ENCODE results near the gene CD59.
"Not testable (repeated sequence)": the region's sequence is repeated elsewhere in the genome, so short reads cannot be mapped to it uniquely, and the experiment has no call there.

CD59 gene

DNA sequence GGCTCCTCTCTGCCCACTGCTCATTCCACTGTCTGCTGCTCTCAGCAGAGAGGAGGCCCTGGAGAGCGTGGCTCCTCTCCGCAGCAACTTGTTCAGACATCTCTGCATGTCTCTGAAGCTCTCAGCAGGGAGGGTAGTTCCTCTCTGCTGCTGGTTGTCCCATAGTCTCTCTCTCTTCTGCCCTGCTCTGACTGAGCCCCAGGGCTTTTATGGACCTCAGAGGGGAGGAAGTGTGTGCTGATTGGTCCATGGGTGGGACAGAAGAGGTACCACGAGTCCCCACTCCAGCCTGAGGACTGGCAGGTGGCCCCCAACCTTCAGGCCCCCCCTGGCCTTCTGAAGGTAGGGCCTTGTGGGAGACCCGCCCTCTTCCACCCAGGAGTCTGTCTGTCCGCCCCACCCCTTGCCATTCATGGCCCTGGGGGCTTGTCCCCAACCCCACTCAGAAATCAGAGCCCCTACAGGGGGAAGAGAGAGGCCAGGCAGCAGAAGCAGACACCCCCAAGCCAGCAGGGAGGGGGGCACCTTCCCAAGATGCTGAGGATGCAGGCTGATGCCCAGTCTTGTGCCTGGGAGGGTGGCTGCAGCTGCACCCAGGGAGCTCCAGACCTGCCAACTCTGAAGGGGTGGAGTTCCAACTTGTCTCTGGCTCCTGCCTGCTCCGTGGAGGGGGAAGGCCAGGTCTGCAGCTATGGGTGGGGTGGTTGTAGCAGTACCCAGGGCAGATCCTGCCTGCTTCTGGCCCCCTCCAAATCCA, 70.7 kb downstream of the CD59 start:
- no peak for DNase-seq (ENCODE audit: low read depth)

DNA sequence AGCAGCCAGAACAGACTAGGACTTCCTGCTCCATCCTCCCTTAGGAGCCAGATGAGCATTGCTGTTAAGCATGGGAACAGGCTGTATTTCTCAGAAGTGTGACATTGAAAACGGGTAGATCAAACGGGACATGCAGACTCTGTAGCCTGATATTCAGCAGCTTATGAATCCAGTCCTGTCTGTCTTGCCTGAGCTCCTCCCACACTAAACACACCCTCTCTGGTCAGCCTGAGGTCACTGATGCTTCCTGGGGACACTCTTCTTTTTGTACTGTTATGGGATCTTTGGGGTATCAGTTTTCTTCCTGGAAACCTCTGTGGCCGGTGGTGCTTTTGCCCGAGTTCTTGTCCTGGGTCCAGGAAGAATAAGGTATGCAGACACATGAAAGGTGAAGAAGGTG, 71.4 kb downstream of the CD59 start:
- no peak for DNase-seq (ENCODE audit: low read depth)

DNA sequence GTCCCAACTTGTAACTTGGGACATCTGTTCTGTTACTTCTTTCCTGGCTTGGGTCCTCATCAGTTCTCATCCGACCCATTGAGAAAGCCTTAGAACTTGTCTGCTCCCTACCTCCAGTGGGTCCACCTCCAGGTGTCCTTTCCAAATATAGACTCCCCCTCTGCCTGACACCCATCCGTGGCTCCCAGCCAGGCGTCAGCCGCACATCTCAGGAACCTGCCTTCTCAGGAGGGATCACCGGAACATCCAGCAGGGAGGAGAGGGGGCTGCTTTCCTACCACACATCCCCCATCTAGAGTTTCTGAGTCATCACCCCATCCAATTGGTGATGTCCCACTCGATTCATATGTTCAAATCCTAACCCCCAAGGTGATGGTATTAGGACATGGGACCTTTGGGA, 72.1 kb downstream of the CD59 start:
- DNase-seq (ENCODE audit: low read depth) = no peak

DNA sequence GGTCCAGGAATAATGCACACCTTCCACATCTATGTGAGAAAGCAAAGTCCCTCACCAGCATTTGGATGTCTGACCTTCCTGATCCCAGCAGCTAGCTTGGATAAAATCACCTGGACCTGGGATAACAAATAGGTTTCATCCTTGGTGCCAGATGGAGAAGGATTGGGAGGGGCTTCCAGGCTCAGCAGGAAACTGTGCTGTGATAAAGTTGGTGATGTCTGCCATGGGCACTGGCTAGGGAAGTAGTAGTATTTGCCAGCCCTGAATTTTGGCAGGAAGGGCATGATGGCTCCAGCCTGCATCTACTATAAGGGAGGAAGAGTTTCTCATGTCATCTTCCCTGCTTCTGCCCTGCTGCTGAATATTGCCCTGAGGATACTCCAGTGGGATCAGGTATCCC, 73.1 kb downstream of the CD59 start:
- DNase-seq (ENCODE audit: low read depth) = no peak

DNA sequence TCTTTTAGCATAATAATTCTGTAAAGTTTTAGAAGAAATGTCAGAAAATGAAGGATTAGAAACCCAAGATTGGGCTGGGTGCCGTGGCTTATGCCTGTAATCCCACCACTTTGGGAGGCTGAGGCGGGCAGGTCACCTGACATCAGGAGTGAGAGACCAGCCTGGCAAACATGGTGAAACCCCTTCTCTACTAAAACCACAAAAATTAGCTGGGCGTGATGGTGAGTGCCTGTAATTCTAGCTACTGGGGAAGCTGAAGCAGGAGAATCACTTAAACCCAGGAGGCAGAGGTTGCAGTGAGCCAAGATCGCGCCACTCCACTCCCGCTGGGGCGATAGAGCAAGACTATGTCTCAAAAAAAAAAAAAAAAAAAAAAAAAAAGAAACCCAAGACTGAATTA, 74.7 kb downstream of the CD59 start:
- not testable (repeated sequence) for DNase-seq (ENCODE audit: low read depth)

DNA sequence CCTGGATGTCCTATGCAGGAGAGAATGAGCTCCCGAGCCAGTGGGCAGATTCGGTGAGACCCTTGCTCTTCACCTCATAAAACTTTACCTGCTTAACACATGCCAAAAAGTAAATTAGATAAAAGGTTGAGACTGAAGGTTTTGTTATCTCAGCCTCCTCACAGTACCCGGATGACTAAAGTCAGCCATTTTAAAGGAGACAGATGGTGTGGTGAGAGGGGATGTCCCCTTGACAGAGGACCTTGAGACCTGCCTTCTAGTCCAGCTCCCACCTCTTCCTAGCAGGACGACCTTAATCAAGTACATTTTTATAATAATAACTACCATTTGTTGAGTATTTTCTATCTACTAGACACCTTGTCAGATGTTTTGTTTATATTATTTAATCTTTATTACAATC, 75.3 kb downstream of the CD59 start:
- no peak for DNase-seq (ENCODE audit: low read depth)

DNA sequence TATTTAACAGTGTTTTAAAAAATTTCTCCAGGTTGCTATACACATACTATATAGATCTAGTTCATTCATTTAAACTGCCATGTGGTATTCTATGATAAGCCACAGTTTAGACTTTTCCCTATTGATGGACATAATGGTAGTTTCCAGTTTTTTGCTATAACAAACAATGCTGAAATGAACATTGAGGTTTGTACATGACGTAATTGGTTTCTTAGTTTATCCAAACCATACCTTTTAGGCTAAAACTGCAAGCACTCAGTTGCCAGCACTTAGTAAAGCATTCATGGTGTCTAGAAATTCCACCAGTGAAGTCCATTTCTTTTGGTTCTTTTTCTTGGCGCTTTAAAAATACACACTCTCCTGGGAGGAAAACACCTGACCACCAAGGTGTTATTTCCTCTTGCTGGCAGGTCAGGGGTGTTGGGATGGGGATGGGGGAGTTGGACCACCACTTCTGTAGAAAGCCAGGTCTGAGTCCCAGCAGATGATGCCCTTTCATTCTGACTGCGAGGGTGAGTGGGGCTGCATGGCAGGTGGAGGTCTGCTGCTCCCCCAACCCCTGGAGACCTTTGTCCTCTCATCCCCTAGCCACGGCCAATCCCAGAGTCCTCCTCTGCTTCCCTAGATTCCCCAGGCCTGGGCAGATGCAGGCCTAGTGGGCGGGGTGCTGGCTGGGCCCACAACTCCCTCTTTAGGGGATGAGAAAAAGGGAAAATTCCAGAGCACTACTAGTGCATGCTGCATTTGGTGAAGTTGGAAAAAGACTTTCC, 76.7 kb downstream of the CD59 start:
- no peak for DNase-seq (ENCODE audit: low read depth)

DNA sequence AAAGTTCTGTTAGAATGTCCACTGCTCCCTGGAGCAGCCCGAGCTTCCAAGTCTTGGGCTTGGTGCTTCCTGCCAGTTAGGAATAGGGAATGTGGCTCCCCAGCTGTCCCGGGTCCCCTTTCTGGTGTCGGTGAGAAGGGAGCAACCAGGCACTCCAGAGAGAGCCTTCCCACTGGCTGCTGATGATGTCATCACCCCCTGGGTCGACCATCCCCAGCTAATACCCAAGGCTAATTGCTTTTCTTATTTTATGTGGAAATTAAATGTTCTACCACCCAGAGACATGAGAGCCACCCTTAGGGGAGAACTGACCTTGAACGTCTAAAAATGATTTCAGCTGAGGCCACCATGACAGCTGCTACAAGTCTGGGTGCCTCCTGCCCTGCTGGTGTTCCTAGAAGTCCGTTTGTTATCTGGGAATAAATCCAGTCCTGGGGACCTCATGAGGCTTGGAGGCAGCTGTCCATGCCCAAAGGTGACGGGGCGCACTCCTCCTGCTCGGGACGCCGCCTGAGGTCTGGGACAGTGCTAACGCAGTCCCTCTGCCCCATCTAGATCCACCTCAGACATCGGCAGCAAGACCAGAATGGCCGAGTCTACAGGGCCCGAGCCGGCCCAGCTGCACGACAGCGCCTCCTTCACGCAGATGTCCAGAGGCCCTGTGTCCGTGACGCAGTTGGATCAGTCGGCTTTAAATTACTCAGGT, 77.9 kb downstream of the CD59 start:
- DNase-seq (ENCODE audit: low read depth) = no peak

DNA sequence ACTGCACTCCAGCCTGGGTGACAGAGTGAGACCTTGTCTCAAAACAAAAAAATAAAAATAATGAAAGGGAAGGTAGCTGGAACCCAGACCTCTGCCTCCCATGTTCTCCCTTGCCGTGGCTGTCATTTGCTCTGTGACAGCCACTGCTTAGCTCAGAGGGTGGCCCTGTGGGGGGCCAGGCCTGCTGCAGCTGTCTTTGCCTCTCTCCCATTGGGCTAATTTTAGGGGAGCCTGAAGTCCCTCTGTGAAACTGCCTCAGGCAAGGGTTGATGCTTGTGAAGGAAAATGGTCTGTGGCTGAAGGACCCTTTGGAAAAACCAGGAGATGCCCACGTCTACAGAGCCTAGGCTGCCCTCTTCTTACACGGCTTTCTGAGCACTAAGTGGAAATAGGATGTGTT, 78.5 kb downstream of the CD59 start:
- no peak for DNase-seq (ENCODE audit: low read depth)

DNA sequence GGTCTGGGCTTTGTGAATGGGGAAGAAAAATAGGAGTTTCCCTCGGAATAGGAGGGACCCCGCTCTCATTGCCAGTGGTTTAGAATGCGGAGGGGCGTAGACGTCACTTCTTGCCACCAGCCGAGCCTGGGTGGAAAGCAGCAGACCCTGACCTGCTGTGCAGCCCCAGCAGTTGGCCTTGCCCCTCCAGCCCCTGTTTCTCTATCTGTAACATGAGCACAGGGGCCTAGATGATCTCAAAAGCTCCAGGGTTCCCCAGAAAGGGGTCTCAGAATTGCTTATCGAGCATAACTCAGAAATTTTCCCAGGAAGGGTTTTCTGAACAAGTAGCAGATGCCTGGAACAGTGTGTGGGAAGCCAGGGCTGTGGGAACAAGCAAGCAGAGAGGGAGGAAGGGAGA, 79.5 kb downstream of the CD59 start:
- no peak for DNase-seq (ENCODE audit: low read depth)

DNA sequence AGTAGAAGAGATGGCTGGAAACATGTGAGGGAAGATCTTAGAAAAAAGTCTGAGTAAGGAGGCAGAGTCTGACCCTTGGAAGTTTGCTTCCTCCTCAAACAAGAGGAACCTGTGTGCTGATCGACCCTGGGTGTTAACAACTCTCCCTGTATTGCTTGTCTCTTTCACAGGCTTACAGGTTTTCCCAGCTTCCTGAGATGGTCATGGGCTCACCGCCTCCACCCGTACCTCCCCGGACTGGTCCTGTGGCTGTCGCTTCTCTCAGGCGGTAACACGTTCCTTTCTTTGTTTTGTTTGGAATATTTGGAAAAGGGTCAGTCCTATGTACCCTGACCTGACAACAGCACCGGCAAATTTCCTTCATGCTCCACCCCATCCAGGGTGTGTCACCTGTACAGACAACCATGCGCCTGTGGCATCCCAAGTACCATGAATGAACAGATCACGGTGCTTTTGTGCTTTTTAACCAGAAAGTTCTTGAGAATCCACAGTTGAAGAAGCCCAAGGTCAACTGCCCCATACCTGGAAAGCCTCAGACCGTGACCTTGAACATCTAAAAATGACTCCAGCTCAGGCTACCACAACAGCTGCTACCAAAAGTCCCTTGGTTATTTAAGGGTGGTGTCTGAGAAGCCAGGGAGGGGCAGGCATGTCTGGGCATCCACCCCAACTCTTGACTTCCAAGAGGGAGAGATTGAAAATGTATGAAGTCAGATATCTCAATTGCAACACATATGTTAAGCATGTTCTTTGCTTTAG, 80.2 kb downstream of the CD59 start:
- DNase-seq (ENCODE audit: low read depth) = no peak

DNA sequence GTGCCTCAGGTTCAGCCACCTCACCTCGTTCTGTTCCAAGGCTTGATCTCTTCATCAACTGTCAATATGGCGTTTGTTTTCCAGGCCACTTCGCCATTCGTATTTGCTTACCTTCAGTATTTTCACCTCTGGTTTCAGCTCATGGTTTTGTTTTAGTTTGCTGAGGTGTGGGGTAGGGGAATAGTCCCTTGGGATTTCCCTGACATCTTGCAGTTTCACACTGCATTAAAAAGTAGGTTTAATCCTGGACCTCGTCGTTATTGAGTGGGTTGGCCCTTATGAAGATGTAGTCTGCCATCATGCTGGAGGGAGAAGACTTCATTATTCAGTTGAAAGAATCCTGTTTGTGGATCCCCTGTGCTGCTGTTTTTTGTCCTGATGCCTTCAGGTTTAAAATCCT, 81.6 kb downstream of the CD59 start:
- no peak for DNase-seq (ENCODE audit: low read depth)
